Right ventricle myocardium inferior (tissue), 1 donor: ENCODE results near the gene POU2AF1. TPM values are rescaled to one million over a fixed set of nuclear protein-coding genes. Genes with fewer than 3 reads are reported as not detected.

ENCODE experiments used
- ATAC-seq: fragments of 200-7000 bp; cut with Tn5 transposase; one replicate; pipeline ENCODE4 v1.9.1; 2020; ENCODE audit warnings: mild to moderate bottlenecking, moderate library complexity
- DNase-seq: peaks from one replicate; pipeline ENCODE4 v3.0.0; 2021; ENCODE audit errors: missing footprints
- intact Hi-C: fragments of 100-400 bp; cut with DNase I; formaldehyde crosslinking; loops from one replicate; pipeline ENCODE4 v1.11.0; 2022
- long read RNA-seq: library from polyadenylated mRNA; unstranded; transcript quantifications from one replicate; pipeline ENCODE4 v2.0.0, GENCODE V29; 2021
- total RNA-seq: library from RNA; stranded (reverse); fragmentation: NEBNext Ultra II Directional; extraction: Animal tissue kit (Norgen Biotek cat#: 25700); gene quantifications from one replicate; pipeline ENCODE4 v1.2.1, GENCODE V29; 2021
- donor health status: DM: no; HTN: yes; CAD: no; lungs with severe emphysema.

Gene POU2AF1
- 0.24 TPM for total RNA-seq
- long read RNA-seq, result 0 reads

GRCh38 chr11:111378861-111379601 is at the start of gene POU2AF1:
Gene POU2AF1 (minus strand): TSS chr11:111379275. CDS start chr11:111379177, 98 bp downstream.
- ATAC-seq (peak; percentile 43), DNase-seq (no peak)
- intact Hi-C loops, result no loop called here

DNA sequence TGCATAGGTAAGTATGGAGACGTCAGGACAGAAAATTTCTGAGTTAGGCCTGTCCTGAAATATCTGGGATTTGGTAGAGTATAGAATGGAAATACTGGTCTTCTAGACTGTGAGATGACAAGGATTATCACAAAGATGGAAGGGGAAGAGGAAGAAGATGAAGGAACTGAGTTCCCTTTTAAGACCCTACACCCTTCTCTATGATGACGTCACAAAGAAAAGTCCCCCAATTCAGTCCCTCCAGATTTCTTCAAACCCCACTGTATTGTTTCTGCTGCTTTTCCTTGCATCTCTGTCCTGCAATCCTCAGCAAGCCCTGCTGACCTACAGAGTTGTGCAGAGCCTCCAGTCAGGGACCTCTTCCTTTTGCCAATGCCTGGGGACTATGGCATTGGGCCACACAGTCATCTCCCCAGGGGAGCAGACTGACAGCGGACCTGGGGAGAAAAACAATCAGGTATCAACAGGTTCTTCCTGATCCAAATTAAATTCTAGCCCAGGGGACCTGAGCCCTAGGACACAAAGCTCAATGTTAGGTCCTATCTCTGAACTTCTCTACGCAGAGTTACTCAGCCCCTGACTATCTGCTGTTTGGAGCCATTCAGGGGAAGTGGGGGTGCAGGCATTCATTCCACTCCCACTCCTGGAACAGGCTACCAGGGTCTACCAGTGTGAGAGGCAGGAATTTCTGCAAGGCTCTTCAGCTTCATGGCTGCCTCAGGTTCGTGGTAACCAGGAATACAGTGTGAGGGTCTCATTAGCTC is 49.2 kb upstream of the POU2AF1 start:
- ATAC-seq, result no peak
- intact Hi-C loops, result no loop called here
- no peak for DNase-seq

DNA sequence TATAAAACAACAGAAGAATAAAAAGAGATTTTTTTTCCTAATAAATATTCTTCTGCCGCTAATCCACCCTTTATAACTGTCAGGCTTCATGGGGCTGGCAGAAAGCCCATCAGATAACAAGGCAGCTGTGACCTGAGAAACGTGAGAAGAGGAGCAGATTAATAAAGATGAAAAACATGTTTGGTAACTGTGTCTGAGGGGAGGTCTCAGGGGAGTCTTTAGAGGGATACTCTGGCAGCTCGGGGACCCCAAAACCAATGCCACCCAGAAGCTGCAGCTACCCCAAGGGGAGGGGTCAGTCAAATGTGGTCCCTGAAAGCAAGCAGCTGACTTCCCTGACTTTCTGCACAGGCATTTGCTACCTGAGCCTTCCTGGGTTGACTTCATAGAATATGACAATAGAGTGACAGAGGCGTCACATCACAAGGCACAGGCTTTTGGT is 48.4 kb upstream of the POU2AF1 start:
- intact Hi-C loops, result no loop called here
- ATAC-seq (no peak), DNase-seq (no peak)

DNA sequence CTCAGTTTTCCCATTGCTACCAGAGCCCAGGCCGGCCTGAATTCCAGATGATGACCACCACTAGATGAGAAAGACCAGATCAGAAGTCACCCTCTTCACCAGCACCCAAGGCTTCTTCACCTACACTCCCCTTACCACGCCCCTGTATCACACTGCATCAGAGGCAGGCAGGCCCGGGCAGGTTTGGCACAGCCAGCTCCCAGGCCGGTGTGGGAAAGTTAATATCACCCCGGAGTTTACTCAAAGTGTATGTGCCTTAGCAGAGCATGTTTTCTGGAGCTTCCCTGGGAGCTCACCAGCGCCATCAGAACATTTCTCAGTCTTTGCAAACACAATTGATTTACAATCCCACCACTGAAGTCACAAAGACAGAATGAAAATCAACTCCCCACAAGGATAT is 47.5 kb upstream of the POU2AF1 start:
- ATAC-seq, result no peak

DNA sequence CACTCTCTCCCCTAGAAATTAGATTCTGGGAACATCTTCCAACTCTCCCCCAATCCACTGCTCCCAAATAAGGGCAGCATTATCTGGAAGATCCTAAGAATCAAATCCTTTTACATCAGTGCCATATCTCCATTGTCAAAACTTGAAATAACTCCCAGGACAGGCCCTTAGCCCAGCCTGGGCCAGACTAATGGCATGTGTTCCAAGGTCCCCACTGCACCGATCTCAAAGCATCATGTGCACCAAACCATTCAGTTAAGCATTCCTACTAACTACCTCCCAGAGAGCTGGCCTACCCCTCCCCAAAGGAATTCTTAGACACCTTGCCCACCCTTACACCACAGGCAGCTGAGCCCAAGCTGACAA is 44.2 kb upstream of the POU2AF1 start:
- intact Hi-C loops, result no loop called here
- DNase-seq, result no peak
- peak; percentile 2 for ATAC-seq

More for the DNA sequence above, 47.5 kb upstream of the POU2AF1 start:
- intact Hi-C loops, result no loop called here
- DNase-seq, result no peak

DNA sequence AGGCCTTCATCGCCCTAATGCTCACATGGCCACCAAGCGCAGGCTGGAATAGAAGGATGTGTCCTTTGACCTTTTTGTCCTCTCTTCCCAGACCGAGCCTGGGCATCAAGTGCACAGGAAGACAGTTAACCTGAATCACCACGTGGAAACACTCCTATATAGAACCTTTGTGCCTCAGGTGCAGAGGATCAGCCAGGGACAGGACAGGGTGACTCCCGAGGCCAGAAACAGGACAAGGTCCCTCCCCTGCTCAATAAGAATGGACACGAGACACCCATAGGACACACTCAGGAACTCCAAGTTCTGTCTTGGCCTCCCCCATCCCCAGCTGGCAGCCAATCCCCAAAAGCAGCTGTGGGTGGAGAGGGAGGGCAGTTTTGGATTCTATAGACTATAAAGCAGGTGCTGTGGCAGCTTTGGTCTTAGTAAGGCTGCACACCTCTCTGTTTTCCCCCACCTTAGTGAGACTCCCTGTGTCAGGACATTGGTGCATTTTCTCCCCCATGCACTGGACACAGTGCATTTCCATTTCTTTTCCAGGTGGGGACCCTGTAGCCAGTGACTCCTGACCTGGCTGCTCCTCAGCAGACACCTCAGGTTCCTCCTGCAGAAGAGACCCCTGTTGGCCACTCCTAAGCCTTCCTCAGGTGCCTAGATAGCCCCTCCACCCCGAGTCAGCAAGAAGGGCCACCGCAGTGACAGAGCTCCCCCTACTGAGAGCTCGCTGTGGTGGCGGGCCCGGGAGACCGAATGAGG is 43.6 kb upstream of the POU2AF1 start:
- ATAC-seq, result peak; percentile 76
- no peak for DNase-seq
- intact Hi-C loops, result loop anchor here (1.0 kb wide), 1 partner anchor 139 kb away; no protein-coding TSS in a partner anchor

DNA sequence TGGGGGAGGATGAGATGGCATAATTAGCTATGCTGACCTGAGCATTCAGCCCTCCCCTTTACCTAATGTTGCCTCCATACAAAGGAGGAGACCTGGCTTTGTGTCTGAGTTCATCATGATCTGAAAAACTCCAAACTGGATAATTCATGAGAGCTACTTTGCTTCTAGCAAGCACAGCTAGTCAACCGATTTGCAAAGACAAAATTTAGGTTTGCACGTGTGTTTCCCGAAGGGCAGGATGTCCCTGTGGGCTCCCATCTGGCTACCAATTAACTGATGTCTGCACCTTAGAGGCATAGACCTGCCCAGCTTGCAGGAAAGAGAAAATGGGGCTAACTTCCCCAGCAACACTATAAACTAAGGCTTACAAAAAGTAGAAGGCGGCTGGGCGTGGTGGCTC is 42.2 kb upstream of the POU2AF1 start:
- intact Hi-C loops, result no loop called here
- DNase-seq (no peak), ATAC-seq (no peak)

GRCh38 chr11:111419641-111420327 is 40.7 kb upstream of the POU2AF1 start:
- peak; percentile 2 for ATAC-seq
- intact Hi-C loops, result no loop called here
- DNase-seq, result no peak

- intact Hi-C loops, result no loop called here
- ATAC-seq (no peak), DNase-seq (no peak)
Measured at GRCh38 chr11:111419181-111419580, 40.1 kb upstream of the POU2AF1 start.

DNA sequence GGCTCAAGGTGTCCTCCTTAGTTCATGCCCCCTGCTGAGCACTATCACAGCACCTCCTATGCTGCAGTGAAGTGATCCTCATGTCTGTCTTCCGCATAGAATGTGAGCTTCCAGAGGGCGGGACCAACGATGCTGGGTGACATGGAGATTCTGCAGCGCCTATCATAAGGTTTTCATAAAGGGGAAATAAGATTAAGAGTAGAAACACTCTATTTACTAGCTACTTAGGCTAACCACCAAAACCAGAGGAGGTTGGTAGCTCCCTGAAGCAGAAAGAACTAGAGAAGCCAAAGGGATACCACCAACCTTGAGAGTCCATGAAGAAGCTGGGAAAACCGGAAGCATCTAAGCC is 39.3 kb upstream of the POU2AF1 start:
- ATAC-seq (no peak), DNase-seq (no peak)
- intact Hi-C loops, result no loop called here

DNA sequence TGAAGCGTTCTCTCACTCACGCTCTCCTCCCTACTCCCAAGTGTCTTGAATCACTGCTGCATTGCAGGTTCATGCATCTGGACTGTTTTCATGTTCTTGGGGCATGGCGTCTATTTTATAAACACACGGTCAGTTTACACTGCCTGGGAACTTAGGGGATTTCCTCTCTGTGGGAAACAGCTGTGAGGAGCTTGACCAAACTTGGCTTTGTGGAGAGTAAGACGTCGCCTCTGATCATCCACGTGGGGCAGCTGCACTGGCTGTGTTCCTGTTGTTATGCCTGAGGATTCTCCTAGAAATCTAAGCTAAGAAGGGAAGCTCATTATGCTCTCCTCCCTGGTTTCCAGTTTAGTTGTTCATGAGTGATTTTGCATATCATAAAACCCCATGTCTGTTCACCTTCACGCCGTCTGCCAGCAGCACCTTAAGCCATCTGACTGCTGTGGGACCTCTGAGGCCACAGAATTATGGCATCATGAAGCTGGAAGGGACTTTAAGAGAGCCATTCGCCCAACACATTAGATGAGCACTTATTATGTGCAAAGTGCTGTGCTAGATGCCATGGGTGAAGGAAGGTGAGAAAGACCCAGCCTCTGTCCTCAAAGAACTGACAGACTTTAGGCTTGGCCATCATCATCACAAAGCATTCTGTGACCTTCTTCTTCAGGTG is 38.8 kb upstream of the POU2AF1 start:
- DNase-seq, result peak; percentile 80
- peak; percentile 86 for ATAC-seq
- intact Hi-C loops, result no loop called here

GRCh38 chr11:111417011-111417765 is 38.1 kb upstream of the POU2AF1 start:
- intact Hi-C loops, result no loop called here
- DNase-seq (no peak), ATAC-seq (no peak)

DNA sequence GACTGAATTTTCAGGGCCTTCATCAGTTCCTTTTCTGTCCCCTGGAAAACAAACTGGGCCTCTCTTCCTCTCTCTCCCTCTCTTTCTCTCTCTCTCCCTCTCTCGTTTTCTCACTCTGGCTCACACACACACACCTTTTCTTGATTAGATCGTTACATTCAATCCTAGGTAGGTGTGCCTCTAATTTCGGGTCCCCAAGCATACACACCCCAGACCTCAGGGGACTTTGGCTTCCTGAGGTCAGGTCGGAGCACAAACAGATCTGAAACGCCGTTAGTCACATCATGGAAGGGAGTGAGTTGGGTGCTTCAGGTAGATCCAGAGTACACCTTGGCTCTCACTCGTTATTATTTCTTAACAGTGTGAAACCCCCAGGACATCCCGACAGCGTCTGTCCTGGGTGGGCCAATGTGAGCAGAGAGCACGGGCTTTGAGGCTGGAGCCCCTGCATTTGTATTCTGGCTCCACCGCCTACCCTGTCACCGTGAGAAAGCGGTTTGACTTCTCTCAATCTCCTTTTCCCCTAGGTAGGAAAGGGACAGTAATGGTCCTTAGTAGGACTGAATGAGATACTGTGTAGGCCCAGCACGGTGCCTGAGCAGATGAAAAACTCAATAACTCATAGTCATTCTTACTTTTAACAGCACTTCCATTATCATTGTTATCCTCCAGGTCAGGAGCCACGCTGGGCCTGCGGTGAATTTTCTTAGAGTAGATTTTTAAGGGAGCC is 37.3 kb upstream of the POU2AF1 start:
- ATAC-seq (no peak), DNase-seq (no peak)
- intact Hi-C loops, result no loop called here

DNA sequence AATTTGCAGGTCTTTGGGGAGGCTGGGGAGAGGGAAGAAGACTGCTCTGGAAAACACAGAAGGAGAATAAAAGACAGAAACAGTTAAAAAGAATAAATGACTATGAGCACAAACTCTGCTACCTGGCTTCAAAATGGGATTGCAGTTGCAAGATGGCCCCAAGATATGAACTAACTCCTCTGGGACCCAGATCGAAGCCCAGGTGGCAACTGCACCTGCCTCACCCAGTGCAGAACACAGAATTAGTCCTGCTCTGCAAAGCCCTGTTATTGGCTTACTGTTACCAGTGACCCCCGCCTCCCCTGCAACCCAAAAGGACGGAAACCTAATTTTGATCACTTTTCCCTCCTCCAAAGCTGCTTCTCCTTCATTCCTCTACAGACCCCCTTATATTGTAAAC is 35.9 kb upstream of the POU2AF1 start:
- intact Hi-C loops, result no loop called here
- DNase-seq (no peak), ATAC-seq (no peak)

DNA sequence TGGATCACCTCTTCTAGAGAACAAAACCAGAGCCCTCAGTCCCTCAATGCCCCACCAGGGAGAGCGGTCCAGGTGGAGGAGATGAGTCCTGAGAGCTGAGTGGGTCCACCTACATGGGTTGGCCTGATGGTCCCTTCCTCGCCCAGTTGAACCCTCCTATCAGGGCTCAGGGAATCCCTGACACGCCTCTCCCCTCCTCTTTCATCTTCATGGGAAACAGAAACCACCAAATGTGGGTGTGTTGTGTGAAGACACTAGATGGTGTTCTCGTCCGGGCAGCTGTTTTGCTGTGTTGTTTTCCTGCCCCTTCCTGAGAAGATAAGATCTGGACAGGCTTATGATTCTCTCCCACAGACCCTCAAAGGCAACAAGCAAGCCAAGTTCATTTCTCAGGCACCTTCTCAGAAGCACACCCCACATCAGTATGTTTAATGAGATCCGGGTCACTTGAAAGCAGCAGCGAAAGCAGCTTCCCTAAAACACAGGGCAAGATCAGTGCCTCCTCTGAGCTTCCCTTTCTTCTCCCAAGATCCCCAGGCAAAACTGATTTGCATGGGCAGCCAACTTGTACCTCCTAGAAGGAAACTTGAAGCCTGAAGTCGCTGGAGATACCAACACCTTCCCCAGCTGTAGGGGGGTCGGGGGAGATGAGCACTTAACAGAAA is 35.3 kb upstream of the POU2AF1 start:
- ATAC-seq, result no peak
- intact Hi-C loops, result no loop called here
- DNase-seq, result no peak

- ATAC-seq, result no peak
- intact Hi-C loops, result no loop called here
- DNase-seq, result no peak
Measured at GRCh38 chr11:111413849-111414248, 34.8 kb upstream of the POU2AF1 start.

GRCh38 chr11:111412293-111412692 is 33.2 kb upstream of the POU2AF1 start:
- DNase-seq (no peak), ATAC-seq (no peak)
- intact Hi-C loops, result no loop called here
